Lung (tissue), 12 donors: ENCODE results near the gene BLTP3B. TPM values are rescaled to one million over a fixed set of nuclear protein-coding genes. Genes with fewer than 3 reads are reported as not detected.

ENCODE experiments used
- ATAC-seq: fragments of 200-7000 bp; cut with Tn5 transposase; one replicate; pipeline ENCODE4 v1.9.1; 2020; ENCODE audit warnings: moderate number of reproducible peaks; ENCODE audit not compliant: insufficient read depth, low FRiP score
- DNase-seq, 3 donors: peaks; one replicate each; pipeline ENCODE4 v3.0.0-alpha.2; 2013 to 2017
- H3K27ac ChIP-seq, 2 donors: one replicate each; pipeline ENCODE4 v1.5.1; 2013; ENCODE audit warnings: mild to moderate bottlenecking in 2 of 2, moderate library complexity in 2 of 2, control low read depth in 1 of 2, inconsistent platforms in 1 of 2, low read depth in 1 of 2, low read length in 1 of 2
- H3K27me3 ChIP-seq, 3 donors: one replicate each; pipeline ENCODE4 v1.5.1; 2013; ENCODE audit warnings: low read length in 2 of 3; ENCODE audit not compliant: control insufficient read depth in 3 of 3, insufficient read depth in 3 of 3
- H3K36me3 ChIP-seq, 4 donors: one replicate each; pipeline ENCODE4 v1.5.1; 2013; ENCODE audit warnings: low read length in 4 of 4, mild to moderate bottlenecking in 1 of 4, moderate library complexity in 1 of 4; ENCODE audit not compliant: control insufficient read depth in 4 of 4, insufficient read depth in 4 of 4
- H3K4me1 ChIP-seq, 5 donors: one replicate each; pipeline ENCODE4 v1.5.1; 2013; ENCODE audit warnings: low read length in 5 of 5, mild to moderate bottlenecking in 2 of 5, moderate library complexity in 1 of 5; ENCODE audit not compliant: control insufficient read depth in 5 of 5, insufficient read depth in 5 of 5
- H3K4me3 ChIP-seq: one replicate; pipeline ENCODE4 v1.5.1; 2013; ENCODE audit warnings: mild to moderate bottlenecking, control low read depth, moderate library complexity
- H3K9ac ChIP-seq, 2 donors: one replicate each; pipeline ENCODE4 v1.5.1; 2013; ENCODE audit warnings: low read length in 2 of 2, control low read depth in 1 of 2; ENCODE audit not compliant: insufficient read depth in 1 of 2
- H3K9me3 ChIP-seq, 4 donors: one replicate each; pipeline ENCODE4 v1.5.1; 2013; ENCODE audit warnings: low read length in 3 of 4, mild to moderate bottlenecking in 1 of 4, moderate library complexity in 1 of 4; ENCODE audit not compliant: control insufficient read depth in 4 of 4, insufficient read depth in 3 of 4
- WGBS, 2 donors: extraction: QIAGEN DNeasy Blood & Tissue Kit; methylation state at CpG; one replicate each; pipeline ENCODE4 v1.1.7; 2013; 5-methylcytosine and 5-hydroxymethylcytosine counted together
- polyA plus RNA-seq, 2 donors: library from polyadenylated mRNA; stranded (reverse); fragments of 200-250 nt; gene quantifications; one replicate each; pipeline ENCODE4 v1.2.1, GENCODE V29; 2013
- total RNA-seq, 2 donors: library from RNA; depleted of rRNA in 1 of 2; stranded (reverse); fragments of >200 nt in 1 of 2; gene quantifications; one replicate each; pipeline ENCODE4 v1.2.1, GENCODE V29; 2014 to 2021
- TF ChIP-seq, protein P1 (sequence below): IDR thresholded peaks from 2 replicates; pipeline ENCODE4 v1.5.1; 2012; ENCODE audit warnings: mild to moderate bottlenecking; ENCODE audit errors: control extremely low read depth, extremely low read depth
- donor health status: control.
- donor health status: control.
- donor health status: Bipolar disorder and iron deficiency.
- donor health status: healthy.
- donor health status: DM: yes; HTN: yes; CAD: no.

BLTP3B gene
- total and polyA plus RNA-seq, 4 donors = 5.0 to 55.1 (median 18.5) TPM

- Histone ChIP-seq H3K4me1 (peaks cover 0 to 11% (median 8%) of the 10 kb centered on the region in 5 donors), H3K9ac (no peak overlapping the region), H3K9me3 (no peaks in the 10 kb centered on the region), H3K4me3 (no peak overlapping the region), H3K36me3 (no peaks in the 10 kb centered on the region), H3K27me3 (no peaks in the 10 kb centered on the region), H3K27ac (peak overlapping the region in 1 of 2 donors; percentile 70)
- DNase-seq (peak in 1 of 3 donors; percentile 29), ATAC-seq (no peak)
- WGBS, 2 donors = 33 to 40% methylated on average over 6 of the region's 6 CpGs
- TF ChIP-seq, protein P1, sequence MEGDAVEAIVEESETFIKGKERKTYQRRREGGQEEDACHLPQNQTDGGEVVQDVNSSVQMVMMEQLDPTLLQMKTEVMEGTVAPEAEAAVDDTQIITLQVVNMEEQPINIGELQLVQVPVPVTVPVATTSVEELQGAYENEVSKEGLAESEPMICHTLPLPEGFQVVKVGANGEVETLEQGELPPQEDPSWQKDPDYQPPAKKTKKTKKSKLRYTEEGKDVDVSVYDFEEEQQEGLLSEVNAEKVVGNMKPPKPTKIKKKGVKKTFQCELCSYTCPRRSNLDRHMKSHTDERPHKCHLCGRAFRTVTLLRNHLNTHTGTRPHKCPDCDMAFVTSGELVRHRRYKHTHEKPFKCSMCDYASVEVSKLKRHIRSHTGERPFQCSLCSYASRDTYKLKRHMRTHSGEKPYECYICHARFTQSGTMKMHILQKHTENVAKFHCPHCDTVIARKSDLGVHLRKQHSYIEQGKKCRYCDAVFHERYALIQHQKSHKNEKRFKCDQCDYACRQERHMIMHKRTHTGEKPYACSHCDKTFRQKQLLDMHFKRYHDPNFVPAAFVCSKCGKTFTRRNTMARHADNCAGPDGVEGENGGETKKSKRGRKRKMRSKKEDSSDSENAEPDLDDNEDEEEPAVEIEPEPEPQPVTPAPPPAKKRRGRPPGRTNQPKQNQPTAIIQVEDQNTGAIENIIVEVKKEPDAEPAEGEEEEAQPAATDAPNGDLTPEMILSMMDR = no peak
These were observed 4.4 kb downstream of the BLTP3B start for GRCh38 chr12:100138048-100138802.

DNA sequence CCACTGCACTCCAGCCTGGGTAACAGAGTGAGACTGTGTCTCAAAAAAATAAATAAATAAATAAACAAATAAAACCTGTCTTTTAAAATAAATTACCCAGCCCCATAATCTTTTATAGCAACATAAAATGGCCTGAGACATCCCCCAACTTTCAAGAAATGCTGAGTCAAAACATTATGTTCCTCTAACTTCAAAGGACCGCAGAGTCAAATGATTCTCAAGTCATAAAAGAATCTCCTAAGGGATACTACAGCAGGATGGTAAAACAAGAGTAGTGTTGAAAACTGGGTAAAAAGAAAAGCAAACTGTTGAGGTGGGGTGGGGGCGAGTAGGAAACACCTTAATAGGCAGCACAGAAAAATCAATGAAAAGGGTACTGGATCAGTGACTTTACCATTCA lies 9.5 kb downstream of the BLTP3B start:
- ATAC-seq (no peak), DNase-seq (no peak)
- TF ChIP-seq, protein P1 = no peak
- WGBS, 2 donors = 72 to 90% methylated on average over 2 of the region's 2 CpGs
- no peak overlapping the region for H3K9ac ChIP-seq
- peaks cover 0 to 13% (median 3%) of the 10 kb centered on the region in 5 donors for H3K4me1 ChIP-seq
- H3K27me3 ChIP-seq = no peaks in the 10 kb centered on the region
- H3K4me3 ChIP-seq = no peak overlapping the region
- no peaks in the 10 kb centered on the region for H3K36me3 ChIP-seq
- no peak overlapping the region for H3K27ac ChIP-seq
- H3K9me3 ChIP-seq = no peaks in the 10 kb centered on the region

GRCh38 chr12:100128512-100128908 lies 14.2 kb downstream of the BLTP3B start:
- Histone ChIP-seq H3K27ac (peak overlapping the region in 1 of 2 donors; percentile 67), H3K4me1 (peaks cover 0 to 36% (median 10%) of the 10 kb centered on the region in 5 donors), H3K27me3 (no peaks in the 10 kb centered on the region), H3K9me3 (no peaks in the 10 kb centered on the region), H3K9ac (no peak overlapping the region), H3K4me3 (no peak overlapping the region), H3K36me3 (no peaks in the 10 kb centered on the region)
- ATAC-seq (peak; percentile 42), DNase-seq (peak; percentile 28 to 58 (median 45))
- TF ChIP-seq, protein P1 = no peak
- WGBS, 2 donors = 9 to 10% methylated on average over 1 of the region's 1 CpG
